Uterus (tissue), 2 donors: ENCODE data around the gene DNAL4.

Source experiments
- POLR2A ChIP-seq, 2 donors: fragments of 450-650 bp; IDR thresholded peaks; one replicate each; pipeline ENCODE4 v1.6.1; 2016; ENCODE audit warnings: antibody characterized with exemption in 2 of 2, mild to moderate bottlenecking in 1 of 2, moderate library complexity in 1 of 2
- TF ChIP-seq, protein P1 (sequence below), 4 experiments: fragments of 200-600 bp in 2 of 4; fragments of 450-650 bp in 2 of 4; sonication (generic) in 2 of 4; IDR thresholded peaks; one replicate each; pipeline ENCODE4 v1.5.1; 2016 to 2019; ENCODE audit warnings: antibody characterized with exemption in 4 of 4, mild to moderate bottlenecking in 2 of 4, moderate library complexity in 1 of 4

DNA sequence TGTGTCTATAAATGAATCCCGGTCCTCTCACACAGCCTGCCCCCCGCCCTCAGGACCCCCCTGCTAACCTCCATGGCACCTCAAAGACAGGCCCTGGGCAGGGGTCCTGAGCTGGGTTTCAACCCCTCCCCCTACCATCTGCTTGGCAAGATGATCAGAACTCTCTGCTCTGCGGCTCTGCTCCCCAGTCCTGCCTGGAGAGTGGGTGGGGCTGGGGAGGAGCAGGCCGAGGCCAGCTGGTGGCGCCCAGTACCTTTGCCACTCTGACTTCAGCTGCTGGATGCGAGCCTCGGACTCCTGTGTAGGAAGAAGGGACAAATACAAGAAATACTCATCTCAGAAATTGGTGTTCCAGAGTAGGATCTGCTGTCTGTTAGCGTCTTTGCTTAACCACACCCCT, 53.2 kb downstream of the DNAL4 start:
- TF ChIP-seq, protein P1, sequence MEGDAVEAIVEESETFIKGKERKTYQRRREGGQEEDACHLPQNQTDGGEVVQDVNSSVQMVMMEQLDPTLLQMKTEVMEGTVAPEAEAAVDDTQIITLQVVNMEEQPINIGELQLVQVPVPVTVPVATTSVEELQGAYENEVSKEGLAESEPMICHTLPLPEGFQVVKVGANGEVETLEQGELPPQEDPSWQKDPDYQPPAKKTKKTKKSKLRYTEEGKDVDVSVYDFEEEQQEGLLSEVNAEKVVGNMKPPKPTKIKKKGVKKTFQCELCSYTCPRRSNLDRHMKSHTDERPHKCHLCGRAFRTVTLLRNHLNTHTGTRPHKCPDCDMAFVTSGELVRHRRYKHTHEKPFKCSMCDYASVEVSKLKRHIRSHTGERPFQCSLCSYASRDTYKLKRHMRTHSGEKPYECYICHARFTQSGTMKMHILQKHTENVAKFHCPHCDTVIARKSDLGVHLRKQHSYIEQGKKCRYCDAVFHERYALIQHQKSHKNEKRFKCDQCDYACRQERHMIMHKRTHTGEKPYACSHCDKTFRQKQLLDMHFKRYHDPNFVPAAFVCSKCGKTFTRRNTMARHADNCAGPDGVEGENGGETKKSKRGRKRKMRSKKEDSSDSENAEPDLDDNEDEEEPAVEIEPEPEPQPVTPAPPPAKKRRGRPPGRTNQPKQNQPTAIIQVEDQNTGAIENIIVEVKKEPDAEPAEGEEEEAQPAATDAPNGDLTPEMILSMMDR (IDR thresholded peaks at IDR 0.05): no peak
- TF ChIP-seq POLR2A (IDR thresholded peaks at IDR 0.05): no peak
